Esophagus squamous epithelium (tissue), 4 donors: ENCODE data around the gene PLA2G2C.

ENCODE experiments used
- CTCF ChIP-seq, 6 experiments: fragments of 450-650 bp in 4 of 6; fragments of 200-600 bp in 2 of 6; sonication (generic) in 2 of 6; IDR thresholded peaks; one replicate each; pipeline ENCODE4 v1.5.1; 2016 to 2019; ENCODE audit warnings: antibody characterized with exemption in 6 of 6, mild to moderate bottlenecking in 4 of 6, moderate library complexity in 4 of 6
- POLR2A ChIP-seq, 4 donors: fragments of 450-650 bp; IDR thresholded peaks; one replicate each; pipeline ENCODE4 v1.6.1; 2017; ENCODE audit warnings: antibody characterized with exemption in 4 of 4, mild to moderate bottlenecking in 4 of 4, moderate library complexity in 3 of 4

DNA sequence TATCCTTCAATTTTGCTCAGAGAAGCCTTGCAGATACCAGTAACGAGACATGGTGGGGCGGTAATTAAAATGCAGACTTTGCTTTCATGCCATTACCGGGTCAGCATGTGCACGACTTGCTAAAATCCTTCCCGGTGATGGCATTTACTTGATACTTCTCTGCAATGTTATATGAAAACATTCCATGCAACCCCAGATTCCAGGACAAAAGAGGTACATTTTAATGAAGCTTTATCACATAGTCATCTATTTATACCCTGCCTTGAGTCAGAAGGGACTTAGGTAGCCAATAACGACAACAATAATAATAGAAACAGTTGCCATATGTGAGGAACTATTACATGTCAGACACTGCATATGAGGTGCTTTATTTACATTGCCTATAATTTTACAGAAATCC is 29.4 kb upstream of the PLA2G2C start:
- TF ChIP-seq CTCF (IDR thresholded peaks at IDR 0.05), result no peak
- TF ChIP-seq POLR2A (IDR thresholded peaks at IDR 0.05), result no peak
